COLO668 (cell line): ENCODE results near the gene SERPINE1.
A peak's percentile ranks its signal among the peaks of the same experiment; 100 is the strongest.
"Not testable (repeated sequence)": the region's sequence is repeated elsewhere in the genome, so short reads cannot be mapped to it uniquely, and the experiment has no call there.

Experiments
- DNase-seq: peaks from one replicate; lab custom pipeline; 2025; ENCODE audit not compliant: unreplicated experiment; lab: John Stamatoyannopoulos, UW

Gene SERPINE1

GRCh38 chr7:101126651-101127459 is at the start of gene SERPINE1:
SERPINE1 (plus strand) TSS chr7:101127104; CDS start chr7:101128394, 1,290 bp downstream.
- peak; percentile 24 for DNase-seq

DNA sequence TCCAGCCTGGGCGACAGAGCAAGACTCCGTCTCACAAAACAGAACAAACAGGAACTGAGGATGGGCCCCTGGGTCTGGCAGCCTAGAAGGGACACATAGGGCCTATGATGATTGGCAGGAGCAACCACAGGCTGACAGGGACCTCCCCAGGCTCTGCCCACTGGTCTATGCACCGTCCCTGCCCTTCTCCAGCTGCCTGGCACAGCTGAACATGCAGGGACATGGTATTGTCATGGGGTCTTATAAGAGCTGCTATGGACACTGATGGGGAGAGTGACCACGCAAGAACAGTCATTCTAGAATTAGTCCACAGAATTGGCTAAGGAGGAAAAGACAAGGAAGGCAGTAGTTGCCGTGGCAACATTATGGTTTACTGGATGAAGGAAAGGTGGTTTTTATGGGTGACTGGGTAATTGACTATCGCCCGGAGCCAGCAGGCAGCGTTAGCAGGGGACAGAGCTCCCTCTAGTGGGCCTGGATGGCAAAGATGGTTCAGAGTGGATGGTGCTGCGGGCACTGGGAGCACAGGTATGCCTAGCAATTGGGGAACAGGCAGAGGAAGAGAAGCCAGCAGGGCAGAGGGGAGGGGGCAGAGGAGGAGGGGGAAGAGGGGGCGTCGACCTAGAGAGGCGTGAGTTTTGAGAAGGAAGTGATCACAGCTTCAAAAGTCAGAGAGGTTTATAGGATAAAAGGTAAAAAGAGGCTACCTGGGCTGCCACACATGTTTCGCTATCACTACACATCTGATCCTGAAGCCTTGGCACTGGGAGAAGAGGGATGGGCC is 49.4 kb upstream of the SERPINE1 start:
- DNase-seq: peak; percentile 75

DNA sequence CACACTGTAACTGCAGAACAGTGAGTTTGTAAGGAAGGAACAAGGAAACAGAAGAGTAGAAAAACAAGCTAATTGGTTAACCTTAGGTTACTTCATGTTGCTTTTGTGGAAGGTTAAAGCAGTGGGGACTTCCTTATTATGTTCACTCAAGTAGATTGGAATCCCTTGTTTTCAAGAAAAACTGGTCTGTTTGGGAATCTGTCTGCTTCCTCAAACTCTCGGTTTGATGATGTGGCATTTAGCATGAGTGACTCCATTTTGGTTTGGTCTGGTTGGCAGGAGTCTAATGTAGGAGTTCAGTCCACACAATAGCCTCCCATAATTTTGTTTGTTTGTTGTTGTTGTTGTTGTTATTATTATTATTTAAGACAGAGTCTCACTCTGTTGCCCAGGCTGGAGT is 45.5 kb upstream of the SERPINE1 start:
- no peak for DNase-seq

- no peak for DNase-seq
These were observed 42.1 kb upstream of the SERPINE1 start for GRCh38 chr7:101084865-101085161.

DNA sequence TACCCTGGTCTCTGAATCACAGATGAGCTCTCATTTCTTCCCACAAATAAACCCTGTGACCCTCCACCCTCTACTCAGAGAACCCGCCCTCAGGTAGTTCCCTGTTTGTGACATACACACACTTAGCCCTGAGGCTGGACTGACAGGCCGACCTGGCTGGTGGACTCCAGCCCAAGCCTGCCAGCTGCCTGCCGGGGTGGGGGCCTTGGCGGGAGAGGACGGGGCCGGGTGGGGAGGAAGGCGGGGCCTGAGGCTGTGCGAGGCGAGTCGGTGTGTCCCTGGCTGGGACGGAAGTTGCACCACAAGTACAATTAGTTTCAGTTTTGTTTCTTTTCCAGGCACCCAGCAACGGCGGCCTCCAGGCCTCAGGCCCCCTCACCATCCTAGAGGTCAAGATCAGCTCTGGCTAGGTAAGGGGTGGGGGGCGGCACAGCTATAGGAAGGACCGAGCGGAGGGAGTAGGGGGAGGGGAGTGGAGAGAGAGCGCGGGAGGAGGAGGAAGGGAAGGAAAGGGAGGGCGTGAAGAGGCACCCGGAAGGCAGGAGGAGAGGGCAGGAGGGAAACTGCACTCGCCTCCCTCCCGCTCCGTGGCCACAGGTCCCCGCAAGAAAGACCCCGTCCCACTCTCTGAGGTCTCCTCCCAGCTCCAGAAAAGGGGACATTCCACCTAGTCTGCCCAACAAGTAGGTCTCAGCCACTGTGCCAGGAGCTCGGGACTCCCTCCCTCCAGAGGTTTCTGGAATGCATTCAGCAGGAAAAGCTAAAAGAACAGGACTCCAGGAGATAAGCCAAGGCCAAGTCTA is 41.5 kb upstream of the SERPINE1 start, which contains the start of gene TRIM56:
Gene TRIM56, plus strand, starts transcription at position 320 of the 803 bp plus-strand sequence. CDS start 1,832 bp downstream, outside the sequence.
- peak; percentile 91 for DNase-seq

GRCh38 chr7:101087334-101088068 is 39.4 kb upstream of the SERPINE1 start:
- no peak for DNase-seq

GRCh38 chr7:101088069-101088425 is 38.9 kb upstream of the SERPINE1 start:
- no peak for DNase-seq

DNA sequence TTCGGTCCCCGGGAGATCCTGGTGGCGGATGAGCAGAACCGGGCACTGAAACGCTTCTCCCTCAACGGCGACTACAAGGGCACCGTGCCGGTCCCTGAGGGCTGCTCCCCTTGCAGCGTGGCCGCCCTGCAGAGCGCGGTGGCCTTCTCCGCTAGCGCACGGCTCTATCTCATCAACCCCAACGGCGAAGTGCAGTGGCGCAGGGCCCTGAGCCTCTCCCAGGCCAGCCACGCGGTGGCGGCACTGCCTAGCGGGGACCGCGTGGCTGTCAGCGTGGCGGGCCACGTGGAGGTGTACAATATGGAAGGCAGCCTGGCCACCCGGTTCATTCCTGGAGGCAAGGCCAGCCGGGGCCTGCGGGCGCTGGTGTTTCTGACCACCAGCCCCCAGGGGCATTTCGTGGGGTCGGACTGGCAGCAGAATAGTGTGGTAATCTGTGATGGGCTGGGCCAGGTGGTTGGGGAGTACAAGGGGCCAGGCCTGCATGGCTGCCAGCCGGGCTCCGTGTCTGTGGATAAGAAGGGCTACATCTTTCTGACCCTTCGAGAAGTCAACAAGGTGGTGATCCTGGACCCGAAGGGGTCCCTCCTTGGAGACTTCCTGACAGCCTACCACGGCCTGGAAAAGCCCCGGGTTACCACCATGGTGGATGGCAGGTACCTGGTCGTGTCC is 37.9 kb upstream of the SERPINE1 start:
- DNase-seq: no peak

DNA sequence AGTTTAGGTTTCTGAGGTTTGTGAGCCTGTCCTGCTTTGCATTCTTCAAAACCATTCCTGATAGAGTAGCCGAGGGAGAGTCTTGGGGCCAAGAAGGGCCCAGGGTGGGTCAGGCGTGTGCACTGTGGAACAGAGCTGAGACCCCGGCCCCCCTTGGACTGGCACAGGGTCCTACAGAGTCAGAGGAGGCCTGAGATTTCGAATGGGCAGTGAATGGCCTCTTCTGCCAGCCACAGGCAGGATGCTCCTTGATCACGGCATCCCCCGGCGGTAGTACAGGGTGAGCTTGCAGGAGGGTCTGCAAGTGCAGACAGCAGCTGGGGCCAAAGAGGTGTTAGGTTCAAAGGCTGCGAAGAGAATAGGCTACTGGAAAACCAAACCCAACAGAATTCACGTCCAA is 37.0 kb upstream of the SERPINE1 start:
- DNase-seq: no peak

DNA sequence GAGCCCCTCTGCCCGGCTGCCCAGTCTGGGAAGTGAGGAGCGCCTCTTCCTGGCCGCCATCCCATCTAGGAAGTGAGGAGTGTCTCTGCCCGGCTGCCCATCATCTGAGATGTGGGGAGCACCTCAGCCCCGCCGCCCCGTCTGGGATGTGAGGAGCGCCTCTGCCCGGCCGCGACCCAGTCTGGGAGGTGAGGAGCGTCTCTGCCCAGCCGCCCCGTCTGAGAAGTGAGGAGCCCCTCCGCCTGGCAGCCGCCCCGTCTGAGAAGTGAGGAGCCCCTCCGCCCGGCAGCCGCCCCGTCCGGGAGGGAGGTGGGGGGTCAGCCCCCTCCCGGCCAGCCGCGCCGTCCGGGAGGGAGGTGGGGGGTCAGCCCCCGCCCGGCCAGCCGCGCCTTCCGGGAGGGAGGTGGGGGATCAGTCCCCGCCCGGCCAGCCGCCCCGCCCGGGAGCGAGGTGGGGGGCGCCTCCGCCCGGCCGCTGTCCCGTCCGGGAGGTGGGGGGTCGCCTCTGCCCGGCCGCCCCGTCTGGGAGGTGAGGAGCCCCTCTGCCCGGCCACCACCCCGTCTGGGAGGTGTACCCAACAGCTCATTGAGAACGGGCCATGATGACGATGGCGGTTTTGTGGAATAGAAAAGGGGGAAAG is 34.5 kb upstream of the SERPINE1 start:
- DNase-seq: not testable (repeated sequence)

DNA sequence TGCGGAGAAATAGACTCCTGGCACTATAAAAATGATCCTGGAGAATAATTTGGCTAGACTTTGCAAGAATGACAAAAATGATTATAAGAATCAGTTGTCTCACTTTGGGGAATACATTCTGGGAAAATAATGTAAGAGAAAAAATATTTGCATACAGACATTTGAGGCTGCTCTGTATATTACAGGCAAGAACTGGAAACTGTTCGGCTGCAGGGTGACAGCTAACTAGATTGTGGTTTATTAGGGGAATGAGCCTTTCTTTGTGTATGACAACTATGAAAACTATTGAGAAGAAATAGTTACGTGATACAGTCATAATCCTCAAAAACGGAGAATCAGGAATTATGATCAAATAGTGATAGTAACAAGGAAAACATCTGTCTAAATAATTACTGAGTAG is 33.0 kb upstream of the SERPINE1 start:
- no peak for DNase-seq

GRCh38 chr7:101094376-101094775 is 32.5 kb upstream of the SERPINE1 start:
- no peak for DNase-seq

- DNase-seq: peak; percentile 11
These were observed 32.0 kb upstream of the SERPINE1 start for GRCh38 chr7:101094791-101095375.

- no peak for DNase-seq
These were observed 30.5 kb upstream of the SERPINE1 start for GRCh38 chr7:101096331-101096956.

- DNase-seq: no peak
These were observed 30.0 kb upstream of the SERPINE1 start for GRCh38 chr7:101096957-101097347.

DNA sequence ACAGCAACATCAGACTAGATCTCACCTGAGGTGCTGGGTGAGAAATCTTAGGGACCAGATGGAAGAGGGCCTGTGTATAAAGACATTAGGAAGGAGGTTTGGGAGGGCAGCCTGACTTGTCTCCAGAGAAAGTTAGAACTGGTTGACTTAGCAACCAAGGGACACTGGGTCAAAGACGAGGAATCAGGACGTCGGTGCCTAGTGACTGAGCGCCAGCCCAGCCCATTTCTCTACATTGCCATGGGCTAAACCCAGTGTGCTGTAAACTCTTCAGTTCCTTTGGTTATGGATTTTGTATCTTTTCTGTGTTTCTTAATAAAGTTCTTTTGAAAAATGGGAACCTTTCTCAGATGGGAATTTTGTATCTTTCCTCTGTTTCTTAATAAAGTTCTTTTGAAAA is 29.3 kb upstream of the SERPINE1 start:
- DNase-seq: no peak

GRCh38 chr7:101099969-101100781 is 26.7 kb upstream of the SERPINE1 start:
- DNase-seq: peak; percentile 62
